Neural crest cell (in vitro differentiated cells): ENCODE data around the gene THBD. TPM values are rescaled to one million over a fixed set of nuclear protein-coding genes. Genes with fewer than 3 reads are reported as not detected.

Experiments used
- DNase-seq: peaks from one replicate; pipeline ENCODE4 v3.0.0; 2021; ENCODE audit warnings: low read depth, mixed read lengths, low spot score
- H3K27ac Mint-ChIP-seq: one replicate; pipeline ENCODE4 v1.8.0; 2021; ENCODE audit warnings: mild to moderate bottlenecking, mixed read lengths; ENCODE audit not compliant: unreplicated experiment
- H3K27me3 Mint-ChIP-seq: 2 replicates; pipeline ENCODE4 v1.8.0; 2021; ENCODE audit warnings: low read depth, mild to moderate bottlenecking, mixed read lengths
- H3K36me3 Mint-ChIP-seq: 2 replicates; pipeline ENCODE4 v1.8.0; 2021; ENCODE audit warnings: low read depth, mild to moderate bottlenecking, mixed read lengths
- H3K4me1 Mint-ChIP-seq: 2 replicates; pipeline ENCODE4 v1.8.0; 2021; ENCODE audit warnings: mixed read lengths
- H3K4me3 Mint-ChIP-seq: one replicate; pipeline ENCODE4 v1.8.0; 2021; ENCODE audit warnings: mild to moderate bottlenecking, mixed read lengths
- H3K9me3 Mint-ChIP-seq: 2 replicates; pipeline ENCODE4 v1.8.0; 2021; ENCODE audit warnings: mixed read lengths
- total RNA-seq: library from RNA; stranded (reverse); gene quantifications from 2 replicates; pipeline ENCODE4 v1.2.1, GENCODE V29; 2021
- TF ChIP-seq, protein P1 (sequence below): fragments of 200-600 bp; sonication (generic); conservative IDR thresholded peaks from 2 replicates; pipeline ENCODE4 v1.5.0; 2021; ENCODE audit warnings: antibody characterized with exemption, mild to moderate bottlenecking

THBD gene
- total RNA-seq, 1 donor from 2014 or later, result 0.12 TPM

DNA sequence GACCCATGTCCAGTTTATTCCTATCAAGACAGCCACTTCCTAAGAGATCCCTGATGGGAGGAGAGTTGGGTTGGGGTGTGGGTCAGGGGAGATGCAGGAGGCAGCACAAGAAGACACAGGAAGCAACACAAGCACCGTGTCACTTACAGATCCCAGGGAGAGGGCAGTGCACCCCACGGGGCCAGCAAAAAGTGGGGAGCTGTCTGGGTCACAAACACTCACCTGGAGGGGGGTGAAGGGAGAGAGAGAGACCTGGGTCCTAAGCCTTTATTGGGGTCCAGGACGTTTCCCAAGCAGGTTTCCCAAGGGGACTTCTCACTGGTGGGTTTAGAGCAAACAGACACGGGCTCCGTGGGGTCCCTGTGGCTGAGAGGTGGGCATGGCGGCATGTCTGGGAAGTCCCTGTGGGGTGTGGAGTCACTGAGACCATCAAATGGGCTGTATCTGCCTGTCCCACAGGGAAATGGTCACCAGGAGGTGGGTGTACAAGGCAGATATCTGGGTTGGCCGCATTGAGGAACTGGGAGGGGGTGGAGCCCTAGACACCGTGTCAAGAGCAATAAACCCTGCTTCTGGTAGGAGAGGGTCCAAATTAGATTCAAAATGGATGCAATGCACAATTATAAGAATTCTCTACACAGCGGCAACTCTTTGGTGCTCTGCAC, 38.2 kb upstream of the THBD start:
- Mint-ChIP-seq H3K27me3 (no peaks in the 10 kb centered on the region), H3K4me1 (peaks cover 21% of the 10 kb centered on the region), H3K36me3 (no peaks in the 10 kb centered on the region), H3K27ac (no peak overlapping the region), H3K4me3 (no peak overlapping the region), H3K9me3 (no peaks in the 10 kb centered on the region)
- TF ChIP-seq, protein P1, sequence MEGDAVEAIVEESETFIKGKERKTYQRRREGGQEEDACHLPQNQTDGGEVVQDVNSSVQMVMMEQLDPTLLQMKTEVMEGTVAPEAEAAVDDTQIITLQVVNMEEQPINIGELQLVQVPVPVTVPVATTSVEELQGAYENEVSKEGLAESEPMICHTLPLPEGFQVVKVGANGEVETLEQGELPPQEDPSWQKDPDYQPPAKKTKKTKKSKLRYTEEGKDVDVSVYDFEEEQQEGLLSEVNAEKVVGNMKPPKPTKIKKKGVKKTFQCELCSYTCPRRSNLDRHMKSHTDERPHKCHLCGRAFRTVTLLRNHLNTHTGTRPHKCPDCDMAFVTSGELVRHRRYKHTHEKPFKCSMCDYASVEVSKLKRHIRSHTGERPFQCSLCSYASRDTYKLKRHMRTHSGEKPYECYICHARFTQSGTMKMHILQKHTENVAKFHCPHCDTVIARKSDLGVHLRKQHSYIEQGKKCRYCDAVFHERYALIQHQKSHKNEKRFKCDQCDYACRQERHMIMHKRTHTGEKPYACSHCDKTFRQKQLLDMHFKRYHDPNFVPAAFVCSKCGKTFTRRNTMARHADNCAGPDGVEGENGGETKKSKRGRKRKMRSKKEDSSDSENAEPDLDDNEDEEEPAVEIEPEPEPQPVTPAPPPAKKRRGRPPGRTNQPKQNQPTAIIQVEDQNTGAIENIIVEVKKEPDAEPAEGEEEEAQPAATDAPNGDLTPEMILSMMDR, result no peak
- DNase-seq, result no peak

DNA sequence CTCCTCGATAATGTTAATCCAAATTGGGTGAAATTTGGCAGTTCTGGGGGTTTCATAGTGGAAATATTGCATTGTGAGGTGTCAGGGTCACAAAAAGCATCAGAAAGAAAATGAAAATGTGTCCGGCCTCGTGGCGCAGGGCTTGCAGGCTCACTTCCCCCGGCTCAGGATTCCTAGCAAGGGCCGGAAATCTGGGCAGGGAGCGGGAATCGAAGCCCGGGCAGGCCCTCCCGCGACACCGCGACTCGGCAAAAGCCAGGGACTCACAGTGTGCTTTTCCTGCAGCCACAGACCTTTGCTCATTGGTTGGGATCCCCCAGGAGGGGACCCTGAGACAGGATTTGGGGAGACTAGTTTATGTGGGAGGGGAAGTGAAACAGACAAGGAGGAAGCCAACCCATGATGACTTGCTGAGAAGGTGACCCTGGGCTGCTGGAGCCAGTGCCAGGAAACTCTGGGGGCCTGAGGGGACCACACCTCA, 37.5 kb upstream of the THBD start:
- Mint-ChIP-seq H3K27me3 (peaks cover 2% of the 10 kb centered on the region), H3K36me3 (no peaks in the 10 kb centered on the region), H3K27ac (no peak overlapping the region), H3K4me3 (no peak overlapping the region), H3K4me1 (peaks cover 15% of the 10 kb centered on the region), H3K9me3 (no peaks in the 10 kb centered on the region)
- DNase-seq, result no peak
- TF ChIP-seq, protein P1, result no peak

DNA sequence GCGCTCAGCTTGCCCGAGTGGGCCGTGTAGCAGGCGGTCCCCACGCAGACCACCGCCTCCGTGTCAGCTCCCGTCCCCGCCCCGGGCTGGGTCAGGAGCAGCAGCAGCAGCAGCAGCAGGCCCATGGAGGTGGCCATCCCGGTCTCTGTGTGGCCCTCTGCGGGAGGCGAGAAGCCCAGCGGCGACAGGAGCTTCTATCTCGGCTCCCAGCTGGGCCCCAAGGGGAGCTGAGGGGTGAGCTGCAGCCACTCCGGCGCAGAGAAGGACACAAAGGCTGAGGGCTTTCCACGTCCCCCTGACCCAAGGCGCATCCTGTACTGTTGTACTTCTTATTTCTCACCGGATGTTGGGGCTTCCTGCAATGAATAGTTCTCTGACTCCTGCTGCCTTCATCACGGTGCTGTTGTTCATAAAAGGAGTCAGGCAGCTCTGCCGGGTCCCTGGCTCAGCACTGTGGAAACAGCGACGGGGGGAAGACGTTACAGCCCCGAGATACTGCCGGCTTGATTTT, 36.6 kb upstream of the THBD start, which contains the start of gene CD93:
TSS of gene CD93 (minus strand) at position 269 of the 511 bp plus-strand sequence. CDS start at position 137, 132 bp downstream.
- TF ChIP-seq, protein P1, result no peak
- H3K9me3 Mint-ChIP-seq, result no peaks in the 10 kb centered on the region
- H3K27ac Mint-ChIP-seq, result peak within 1 kb of the TSS; percentile 73
- H3K36me3 Mint-ChIP-seq, result no peaks in the 10 kb centered on the region
- H3K27me3 Mint-ChIP-seq, result peaks cover 3% of the 10 kb centered on the region
- H3K4me3 Mint-ChIP-seq, result no peak within 1 kb of the TSS
- peaks cover 14% of the 10 kb centered on the region for H3K4me1 Mint-ChIP-seq
- DNase-seq, result no peak

DNA sequence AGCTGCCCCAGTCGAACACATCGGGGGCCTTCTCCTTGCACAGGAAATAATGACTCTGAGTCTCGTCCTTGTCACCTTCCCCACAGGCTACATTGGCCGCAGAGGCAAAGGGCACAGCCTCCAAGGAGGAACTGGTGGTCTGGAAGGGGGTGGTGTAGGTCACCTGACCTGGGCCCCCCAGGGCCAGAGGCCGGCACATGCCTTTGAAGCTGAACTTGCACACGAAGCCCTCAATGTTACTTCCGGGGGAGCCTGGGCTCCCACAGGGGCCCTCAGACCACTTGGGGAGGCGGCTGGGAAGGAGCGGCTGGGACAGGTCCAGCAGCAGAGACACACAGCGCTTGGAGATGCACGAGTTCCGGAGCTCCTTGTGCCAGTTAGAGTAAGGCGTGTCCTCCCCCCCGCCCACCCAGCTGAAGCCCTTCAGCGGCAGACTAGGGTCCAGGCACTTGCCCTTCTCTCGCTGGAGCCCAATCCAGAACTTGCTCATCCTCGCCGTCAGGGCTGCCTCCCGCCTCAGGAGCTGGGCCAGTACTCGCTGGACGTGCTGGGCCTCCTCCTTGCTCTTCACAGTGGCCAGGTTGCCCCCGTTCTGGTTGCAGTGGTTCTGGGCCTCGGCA, 36.1 kb upstream of the THBD start:
- Mint-ChIP-seq H3K27ac (no peak overlapping the region), H3K9me3 (no peaks in the 10 kb centered on the region), H3K4me1 (peaks cover 14% of the 10 kb centered on the region), H3K36me3 (no peaks in the 10 kb centered on the region), H3K4me3 (no peak overlapping the region), H3K27me3 (peaks cover 3% of the 10 kb centered on the region)
- TF ChIP-seq, protein P1, result no peak
- DNase-seq, result no peak

DNA sequence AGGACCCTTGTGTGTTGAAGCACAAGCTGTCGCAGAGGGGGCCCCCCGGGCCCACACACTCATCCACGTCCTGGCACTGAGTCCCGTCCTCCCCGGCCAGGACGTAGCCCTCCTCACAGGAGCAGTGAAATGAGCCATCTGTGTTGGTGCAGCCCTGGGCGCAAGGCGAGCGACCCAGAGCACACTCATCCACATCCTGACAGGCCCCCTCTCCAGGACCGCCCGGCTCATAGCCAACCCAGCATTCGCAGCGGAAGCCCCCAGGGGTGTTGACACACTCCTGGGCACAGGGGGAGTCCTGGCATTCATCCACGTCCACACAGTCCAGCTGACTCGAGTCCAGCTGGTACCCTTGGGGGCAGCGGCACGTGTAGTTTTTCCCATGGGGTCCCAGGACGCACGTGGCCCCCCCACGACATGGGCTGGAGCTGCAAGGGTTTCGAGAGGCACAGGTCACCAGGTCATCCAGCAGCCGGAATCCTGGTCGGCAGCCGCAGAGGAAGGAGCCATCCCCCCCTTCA, 35.4 kb upstream of the THBD start:
- no peak overlapping the region for H3K27ac Mint-ChIP-seq
- no peaks in the 10 kb centered on the region for H3K36me3 Mint-ChIP-seq

More for the DNA sequence above, 35.4 kb upstream of the THBD start:
- no peak overlapping the region for H3K4me3 Mint-ChIP-seq
- H3K27me3 Mint-ChIP-seq, result peaks cover 3% of the 10 kb centered on the region
- no peak for DNase-seq
- H3K9me3 Mint-ChIP-seq, result no peaks in the 10 kb centered on the region
- TF ChIP-seq, protein P1, result no peak
- peaks cover 14% of the 10 kb centered on the region for H3K4me1 Mint-ChIP-seq
